OCI-M2 (cell line): ENCODE measurements around the gene SORCS1.

Source experiments
- DNase-seq: peaks from one replicate; lab custom pipeline; 2025; ENCODE audit not compliant: unreplicated experiment; lab: John Stamatoyannopoulos, UW

The SORCS1 gene

DNA sequence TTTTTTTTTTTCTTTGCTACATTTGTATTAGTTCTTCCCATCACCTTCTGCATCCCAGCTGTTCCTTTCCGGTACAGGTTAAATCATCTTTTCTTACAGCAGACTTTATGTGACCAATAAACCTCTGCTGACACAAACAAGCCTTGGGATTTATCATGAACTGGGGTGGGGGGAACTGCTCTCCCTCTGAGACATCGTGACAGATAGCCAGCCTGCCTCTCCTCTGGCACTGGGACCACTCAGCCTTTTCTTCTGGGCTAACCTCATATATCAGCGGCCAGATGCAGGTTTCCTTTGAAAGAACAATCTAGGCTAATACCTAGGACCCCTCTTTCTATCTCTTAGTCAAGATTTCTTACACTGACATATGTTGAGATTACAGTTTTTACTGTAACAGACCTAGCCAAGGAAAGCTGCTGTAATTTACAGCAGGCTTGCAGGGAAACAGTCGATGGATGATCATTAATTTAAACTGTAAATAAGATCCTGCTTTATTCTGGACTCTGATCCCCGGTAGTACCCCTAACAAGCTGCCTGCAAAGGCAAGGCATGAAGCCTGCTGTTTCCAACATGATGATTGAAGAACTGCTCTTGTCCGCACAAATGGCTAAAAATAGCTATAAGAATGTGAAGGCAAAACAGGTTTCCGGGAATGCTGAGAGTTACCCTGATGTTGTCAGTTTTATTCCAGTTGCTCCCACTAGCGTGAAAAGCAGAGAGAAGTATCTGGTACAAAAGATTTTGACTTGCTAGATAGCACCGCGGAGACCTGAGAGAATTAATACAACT is 338.7 kb downstream of the SORCS1 start:
- no peak for DNase-seq

DNA sequence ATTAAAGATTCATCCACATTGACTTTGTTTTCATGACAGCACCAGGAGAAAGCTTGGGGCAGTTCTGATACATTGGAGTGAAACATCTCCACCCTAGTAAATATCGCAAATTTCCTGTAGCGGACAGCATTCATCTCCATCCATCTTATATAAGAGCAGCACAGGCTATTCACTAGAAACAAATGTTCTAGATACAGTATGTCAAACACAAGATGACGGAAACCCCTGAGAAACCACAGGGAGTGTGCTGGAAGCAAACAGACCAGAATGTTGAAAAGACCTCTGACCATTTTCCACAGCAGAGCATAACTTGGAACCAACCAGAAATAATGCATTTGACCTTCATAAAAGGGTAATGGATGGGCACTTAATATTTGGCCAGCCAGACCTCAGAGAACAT is 343.9 kb downstream of the SORCS1 start:
- DNase-seq: no peak

DNA sequence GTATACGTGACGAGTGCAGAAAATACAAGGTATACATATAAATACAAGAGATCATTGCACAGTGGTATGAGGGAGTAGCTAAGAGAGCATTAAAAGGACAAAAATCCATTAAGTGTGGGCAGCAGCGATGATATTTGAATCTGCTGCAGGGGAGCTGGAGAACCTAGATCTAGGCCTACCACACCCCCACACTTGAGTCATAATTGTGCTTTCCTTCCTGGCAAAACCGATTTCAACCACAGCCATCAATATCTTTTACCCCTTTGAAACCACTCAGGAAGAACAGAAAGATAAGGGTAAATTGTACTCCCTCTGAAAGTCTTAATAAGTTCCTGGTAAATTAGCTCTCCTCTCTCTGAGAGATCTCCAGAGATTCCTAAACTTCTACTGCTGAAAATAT is 345.0 kb downstream of the SORCS1 start:
- DNase-seq: no peak

DNA sequence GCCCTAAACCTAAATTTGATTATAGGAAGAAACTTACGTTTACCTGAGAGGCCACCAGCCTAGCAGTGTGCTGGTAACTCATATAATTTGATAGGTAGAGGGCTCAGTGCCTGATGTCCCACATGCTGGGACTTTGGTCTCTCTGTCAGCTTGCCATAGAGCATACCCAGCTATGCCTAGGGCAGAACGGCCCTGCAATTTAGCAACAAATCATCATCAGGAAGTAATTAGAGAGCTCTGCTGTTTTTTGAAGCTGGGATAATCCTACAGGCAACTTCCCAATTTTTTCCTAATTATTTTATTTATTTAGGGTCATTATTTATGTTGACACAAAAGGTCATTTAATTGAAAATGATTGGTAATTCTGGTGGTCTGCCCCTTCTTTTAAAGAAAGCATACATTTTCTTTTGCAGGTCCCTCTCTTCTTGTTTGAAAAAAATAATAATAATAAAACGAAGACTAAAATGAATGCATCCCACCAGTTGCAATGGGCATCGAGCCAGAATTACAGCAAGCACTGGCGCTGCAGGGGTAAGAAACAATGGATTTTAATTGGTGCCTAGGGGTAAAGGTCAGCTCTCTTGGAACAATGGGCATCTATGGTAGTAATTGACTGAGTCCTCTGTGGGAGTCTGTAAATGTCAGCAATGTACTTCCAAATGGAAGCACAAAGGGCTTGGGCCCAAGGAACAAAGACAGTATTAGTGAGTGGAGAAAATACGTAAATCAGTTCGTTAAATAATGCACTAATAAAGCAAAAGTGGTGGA is 348.0 kb downstream of the SORCS1 start:
- no peak for DNase-seq

DNA sequence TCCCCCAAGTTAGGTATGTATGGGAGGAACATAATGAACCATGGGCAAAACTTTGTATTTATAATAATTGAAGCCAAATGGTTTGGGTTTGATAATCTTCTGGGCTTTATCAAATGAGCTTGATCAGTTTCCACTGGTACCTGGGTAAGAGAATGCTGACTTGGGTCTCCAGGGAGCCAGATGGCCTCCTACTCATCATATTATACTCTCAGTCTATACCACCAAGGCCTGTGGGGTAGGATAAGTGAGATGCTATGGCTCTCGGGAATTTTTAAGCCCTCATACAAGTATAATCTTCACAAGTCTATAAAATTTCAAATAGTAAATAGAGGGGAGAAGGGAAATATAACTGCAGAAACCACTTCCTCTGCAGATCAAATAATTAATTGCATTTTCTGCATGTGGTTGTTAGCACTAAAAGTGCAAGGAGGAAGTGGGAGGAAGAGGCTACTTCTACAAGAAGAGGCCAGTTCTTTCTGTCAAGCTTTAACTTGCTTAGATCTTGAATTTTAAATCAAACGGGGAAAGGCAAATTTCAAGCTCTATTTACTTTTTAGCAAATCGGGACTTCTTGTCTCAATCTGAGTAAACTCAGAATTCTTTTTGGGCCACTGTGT is 349.0 kb downstream of the SORCS1 start:
- no peak for DNase-seq

DNA sequence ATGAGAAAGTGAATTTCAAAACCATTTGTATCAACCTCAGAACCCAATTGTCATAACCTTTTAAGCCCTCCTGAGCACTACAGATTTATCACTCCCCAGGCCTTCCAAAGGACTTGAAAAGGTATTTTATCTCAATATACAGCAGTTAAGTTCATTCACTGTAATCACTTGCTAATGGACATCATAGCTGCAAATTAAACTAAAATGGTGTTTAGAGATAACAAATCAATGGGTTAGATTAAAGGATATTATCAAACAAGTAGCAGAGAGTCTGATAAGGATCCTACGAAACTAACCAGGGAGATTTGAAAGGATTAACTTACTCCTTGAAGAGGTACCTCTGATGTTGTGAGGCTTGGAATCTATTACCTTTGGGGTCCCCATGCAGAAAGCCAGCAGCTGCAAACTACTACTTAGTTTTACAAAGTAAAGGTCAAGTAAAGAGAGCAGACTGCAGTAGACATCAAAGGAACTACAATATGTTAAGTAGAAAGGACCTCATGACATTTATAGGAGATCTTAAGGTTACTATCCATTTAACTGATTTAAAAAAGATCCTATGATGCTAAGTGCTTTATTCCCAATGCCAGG is 359.4 kb downstream of the SORCS1 start:
- DNase-seq: no peak

DNA sequence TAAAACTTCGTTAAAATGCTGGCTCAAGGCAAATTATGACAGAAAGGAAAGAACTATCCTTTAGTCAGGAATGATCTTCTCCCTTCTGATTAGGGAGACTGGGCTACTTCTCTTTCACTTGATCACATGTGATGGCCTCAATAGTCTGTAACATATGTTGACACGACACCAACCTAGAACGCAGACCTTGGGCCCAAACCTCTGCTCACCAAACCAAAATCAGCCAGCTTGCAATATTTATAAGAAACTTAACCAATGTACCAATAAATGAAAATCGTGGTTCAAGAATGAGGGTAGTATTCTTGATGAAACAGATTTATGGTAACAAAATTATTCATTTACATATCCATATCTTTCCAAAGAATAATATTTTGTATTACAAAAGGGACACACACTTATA is 361.6 kb downstream of the SORCS1 start:
- DNase-seq: no peak

DNA sequence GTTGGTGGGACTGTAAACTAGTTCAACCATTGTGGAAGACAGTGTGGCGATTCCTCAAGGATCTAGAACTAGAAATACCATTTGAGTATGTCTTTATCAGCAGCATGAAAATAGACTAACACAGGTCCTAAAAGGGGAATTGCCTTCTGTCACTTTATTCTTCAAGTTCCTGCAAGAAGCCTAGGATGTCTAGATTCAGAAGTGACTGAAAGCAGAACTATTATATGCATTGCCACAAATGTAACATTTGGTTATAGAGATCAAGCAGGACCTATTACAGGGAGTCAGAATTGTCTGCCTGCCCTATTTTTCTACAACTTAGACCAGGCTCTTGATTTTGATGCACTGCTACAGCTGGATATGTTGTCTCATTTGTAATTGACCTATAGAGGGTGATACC is 364.7 kb downstream of the SORCS1 start:
- no peak for DNase-seq

DNA sequence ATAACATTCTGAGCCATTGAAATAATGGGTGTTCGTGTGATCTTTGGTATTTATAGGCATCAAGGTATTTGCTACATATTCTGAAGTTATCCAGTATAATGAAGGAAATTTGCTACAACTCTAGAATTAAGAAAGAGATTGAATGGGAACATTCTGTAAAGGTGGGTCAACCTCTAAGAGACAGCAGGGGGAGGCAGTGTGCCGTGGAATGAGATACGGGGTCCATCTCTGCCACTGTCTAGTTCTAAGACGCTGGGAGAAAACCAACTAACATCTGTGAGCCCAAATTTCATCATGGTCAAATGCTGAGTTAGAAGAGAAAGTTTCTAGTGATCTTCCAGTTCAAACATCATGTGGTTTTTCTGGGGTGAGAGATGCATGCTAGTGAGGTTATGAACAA is 368.9 kb downstream of the SORCS1 start:
- DNase-seq: no peak

DNA sequence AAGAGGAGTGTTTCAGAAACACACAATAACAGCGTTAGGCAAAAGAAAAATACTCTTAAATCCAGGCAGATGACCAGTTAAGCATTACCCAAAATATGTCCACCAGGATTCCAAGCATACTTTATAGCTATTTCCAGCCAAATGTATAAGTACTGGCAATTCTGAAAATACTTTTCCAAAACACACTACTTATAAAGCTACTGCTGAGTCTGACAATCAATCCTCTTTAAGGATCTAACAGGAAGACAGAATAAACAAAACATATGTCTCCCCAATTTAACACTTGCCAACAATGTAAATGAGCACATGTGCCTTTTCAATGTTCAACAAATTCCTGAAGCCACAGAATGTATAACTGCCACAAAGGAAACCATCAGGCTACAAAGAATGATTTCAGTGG is 370.9 kb downstream of the SORCS1 start:
- DNase-seq: no peak

DNA sequence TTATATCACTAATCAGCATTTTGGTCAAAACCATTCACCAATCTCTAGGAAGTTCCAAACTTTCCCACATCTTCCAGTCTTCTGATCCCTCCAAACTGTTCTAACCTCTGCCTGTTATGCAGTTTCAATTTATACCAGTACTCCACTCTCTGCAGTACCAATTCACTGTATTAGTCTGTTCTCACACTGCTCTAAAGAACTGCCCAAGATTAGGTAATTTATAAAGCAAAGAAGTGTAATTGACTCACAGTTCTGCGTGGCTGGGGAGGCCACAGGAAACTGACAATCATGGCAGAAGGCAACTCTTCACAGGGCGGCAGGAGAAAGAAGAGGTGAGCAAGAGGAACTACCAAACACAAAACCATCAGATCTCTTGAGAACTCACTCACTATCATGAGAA is 374.9 kb downstream of the SORCS1 start:
- DNase-seq: no peak

DNA sequence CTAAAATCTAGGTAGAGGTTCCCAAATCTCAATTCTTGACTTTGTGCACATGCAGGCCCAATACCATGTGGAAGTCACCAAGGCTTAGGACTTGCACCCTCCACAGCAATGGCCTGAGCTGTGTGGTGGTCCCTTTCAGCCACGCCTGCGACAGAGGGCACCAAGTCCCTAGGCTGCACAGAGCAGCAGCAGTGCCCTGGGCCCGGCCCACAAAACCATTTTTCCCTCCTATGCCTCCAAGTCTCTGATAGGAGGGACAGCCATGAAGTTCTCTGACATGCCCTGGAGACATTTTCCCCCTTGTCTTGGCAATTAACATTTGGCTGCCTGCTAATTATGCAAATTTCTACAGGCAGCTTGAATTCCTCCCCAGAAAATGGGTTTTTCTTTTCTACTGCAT is 375.5 kb downstream of the SORCS1 start:
- DNase-seq: no peak

DNA sequence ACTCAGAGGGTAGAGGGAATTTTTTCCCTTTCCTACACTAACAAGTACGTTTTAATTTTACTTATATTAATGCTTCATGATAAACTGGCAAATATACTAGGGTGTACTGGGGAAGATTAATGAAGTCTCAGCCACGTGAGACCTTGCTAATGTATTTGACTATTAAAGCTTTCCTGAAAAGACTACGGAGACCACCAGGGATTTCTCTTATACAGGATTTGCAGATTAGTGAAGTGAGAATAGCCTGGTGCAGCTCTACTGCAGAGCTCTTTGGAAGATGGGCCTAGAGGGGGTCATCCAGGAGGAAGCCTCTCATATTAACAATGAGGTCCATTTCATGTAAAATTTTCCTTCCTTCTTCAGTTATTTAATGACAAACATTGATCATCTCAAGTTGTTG is 379.0 kb downstream of the SORCS1 start:
- DNase-seq: no peak

DNA sequence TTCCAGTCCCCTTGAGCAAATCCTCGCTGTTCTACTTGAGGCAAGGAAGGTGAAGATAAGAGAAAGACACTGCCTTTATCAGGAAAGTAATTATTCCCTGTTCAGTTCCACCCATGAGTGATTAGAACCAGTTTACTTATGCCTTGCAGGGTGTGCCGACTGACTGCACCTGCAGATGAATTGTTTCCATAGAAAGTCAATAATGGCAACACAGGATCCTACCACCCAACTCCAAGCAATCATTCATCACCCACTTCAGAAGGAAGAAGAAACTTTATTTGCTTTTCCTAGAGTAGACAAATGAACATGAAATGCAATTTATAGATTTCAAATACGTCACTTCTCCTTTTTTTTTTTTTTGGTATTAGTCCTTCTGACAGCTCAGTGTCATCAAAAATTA is 383.9 kb downstream of the SORCS1 start:
- no peak for DNase-seq

DNA sequence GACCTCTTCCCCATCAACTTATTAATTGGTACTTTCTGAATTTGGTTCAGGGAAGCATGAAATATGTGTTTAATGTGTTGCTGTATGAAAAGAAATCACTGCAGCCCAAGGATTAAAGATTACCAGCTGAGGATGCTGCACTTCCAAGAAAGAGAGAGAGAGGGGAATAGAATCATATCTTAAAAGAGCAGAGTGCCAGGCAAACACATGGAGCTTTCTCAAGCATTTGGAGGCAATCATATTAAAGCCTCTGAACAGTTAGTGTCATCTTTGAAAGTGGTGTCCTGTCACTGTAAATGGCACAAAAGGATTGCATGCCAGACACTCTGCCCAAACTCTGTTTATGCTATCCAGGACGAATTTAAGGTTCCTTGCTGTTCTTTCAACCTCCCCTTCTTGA is 386.7 kb downstream of the SORCS1 start:
- no peak for DNase-seq

DNA sequence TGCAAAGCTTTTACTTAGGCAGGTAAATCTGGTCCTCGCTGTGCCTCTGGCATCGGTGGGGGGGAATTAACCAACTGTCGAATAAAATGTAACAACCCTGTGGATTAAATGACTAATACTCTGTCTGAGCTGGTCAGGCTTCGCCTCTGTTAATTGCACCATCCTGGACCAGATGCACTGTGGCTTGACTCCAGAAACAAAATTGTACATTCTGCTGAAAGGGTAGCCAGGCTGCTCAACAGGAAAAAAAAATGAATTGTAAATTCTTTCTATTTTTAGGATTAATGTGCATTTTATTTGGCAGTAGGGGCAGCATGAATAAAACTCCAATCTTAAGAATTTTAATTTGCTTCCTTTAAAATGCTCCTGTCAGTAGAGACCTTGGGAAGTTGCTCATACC is 389.4 kb downstream of the SORCS1 start:
- DNase-seq: no peak

DNA sequence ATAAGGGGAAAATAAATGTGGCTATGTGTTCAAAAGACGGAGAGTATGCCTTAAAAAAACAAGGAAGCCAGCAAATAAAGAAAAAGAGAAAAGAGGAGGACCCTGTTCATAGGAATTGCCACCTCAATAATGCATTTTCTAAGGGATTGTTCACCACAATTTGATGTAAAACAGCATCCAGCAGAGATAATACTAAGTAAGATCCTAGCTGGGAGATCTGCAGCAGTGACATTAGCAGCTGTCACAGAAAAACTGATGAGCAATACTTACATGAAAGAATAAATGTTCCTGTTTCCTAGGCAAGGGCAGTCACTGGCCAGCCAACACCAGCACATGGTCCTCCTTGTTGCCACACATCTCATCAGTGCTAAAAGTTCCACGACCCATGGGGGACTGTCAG is 391.5 kb downstream of the SORCS1 start:
- DNase-seq: no peak

DNA sequence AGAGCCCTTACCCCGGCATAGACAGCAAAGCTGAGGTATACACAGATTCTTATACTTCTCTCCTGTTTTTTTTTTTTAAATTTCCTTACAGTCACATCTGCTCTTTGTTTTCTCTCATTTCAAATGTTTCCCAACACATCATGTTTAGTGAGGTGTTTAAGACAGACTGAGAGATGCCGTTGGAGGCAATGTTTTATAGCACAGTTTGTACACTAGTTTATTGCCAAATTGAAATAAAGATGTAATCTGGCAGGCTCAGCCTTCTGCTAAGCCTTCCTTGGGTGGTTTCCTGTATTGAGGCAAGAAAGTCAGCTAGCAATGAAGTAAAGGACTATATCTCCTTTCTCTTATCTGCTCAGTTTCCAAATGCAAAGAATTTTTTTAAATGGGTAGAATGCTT is 393.4 kb downstream of the SORCS1 start:
- DNase-seq: no peak

DNA sequence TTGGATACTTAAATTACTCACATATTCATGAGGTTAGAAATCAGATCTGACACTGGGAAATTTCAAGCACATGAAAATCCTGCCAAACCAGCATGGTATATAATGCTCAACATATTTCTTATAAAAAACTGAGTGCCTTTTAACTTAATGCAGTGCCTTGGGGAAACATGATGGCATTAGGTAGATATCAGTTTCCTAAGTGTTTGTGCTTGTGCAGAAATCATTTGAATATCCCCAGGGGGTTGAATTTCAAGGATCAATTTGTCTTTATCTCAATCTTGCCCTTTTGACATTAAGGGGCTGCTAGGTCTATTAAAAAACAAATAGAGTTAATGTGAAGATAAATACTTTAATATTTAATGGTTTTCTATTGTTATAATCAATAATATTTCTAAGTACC is 396.3 kb downstream of the SORCS1 start:
- DNase-seq: no peak

DNA sequence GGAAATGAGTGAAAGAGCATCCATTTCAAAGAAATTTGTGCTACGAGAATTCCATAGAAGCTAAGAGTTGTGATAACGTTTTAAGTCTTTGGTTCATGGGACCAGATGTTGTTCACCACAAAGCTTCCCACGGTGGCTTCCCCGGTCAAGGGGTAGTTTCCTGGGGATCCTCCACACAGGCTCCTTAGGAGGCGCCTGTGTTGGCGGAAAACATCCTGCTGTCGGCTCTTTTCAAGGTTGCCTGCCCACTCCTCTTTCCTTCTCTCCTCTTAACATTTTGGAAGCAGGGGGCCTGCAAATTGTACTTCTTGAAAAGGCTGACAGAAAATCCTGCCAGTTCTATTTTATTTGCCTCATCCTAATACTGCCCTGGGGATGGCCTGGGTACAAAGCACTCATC is 398.6 kb downstream of the SORCS1 start:
- no peak for DNase-seq

DNA sequence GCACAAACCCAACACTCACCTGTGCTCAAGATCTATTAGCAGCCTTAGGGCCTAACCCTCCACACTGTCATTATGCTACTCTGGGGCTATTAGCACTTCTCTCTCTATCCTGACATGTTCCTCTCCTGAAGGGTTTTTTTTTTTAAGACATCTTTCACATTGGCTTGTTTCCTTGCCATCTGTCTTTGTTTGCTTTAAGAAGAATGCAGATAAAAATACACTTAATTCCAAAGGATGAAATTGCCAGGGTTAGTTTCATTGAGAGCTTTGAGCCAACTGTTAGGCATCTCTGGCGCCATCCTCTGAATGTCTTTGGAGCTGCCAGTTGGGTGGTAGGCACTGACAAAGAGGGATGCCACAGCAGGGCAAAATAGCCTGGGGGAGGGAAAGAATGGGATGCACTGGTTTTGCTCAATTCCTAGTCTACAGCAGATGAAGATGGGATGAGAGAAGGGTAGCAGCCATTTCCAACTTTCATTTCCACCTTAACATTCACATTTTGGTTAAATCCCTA is 399.2 kb downstream of the SORCS1 start:
- DNase-seq: no peak

DNA sequence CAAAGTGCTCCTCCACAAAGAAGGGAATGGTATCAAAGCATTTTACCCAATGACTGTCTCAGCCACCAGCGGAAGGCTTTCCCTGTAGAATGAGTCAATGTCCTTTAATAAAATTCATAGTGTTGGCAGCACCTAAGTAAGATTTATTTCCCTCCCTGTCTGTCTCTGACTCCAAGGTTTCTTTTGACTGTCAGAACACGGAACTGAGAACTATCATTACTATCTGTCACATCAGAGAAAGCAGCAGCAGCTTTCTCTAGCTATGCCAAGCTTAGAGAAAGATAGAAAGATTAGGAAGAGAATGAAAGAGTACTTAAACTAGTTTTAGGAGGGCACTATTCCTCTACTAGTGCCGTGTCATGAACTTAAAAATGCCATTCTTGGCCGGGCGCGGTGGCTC is 400.1 kb downstream of the SORCS1 start:
- no peak for DNase-seq
